IPS-NIHi7 (cell line): ENCODE results near the gene ZBTB46.

Experiments
- DNase-seq: peaks from one replicate; pipeline ENCODE4 v3.0.0; 2012; ENCODE audit warnings: mixed read lengths; ENCODE audit errors: extremely low spot score

The ZBTB46 gene

GRCh38 chr20:63839620-63840019 lies 8.6 kb upstream of the ZBTB46 start:
- no peak for DNase-seq

GRCh38 chr20:63837479-63837878 lies 6.4 kb upstream of the ZBTB46 start:
- no peak for DNase-seq

GRCh38 chr20:63836458-63837344 lies 5.6 kb upstream of the ZBTB46 start:
- DNase-seq = no peak

GRCh38 chr20:63835021-63835858 lies 4.2 kb upstream of the ZBTB46 start:
- DNase-seq = peak; percentile 96

- no peak for DNase-seq
Measured at GRCh38 chr20:63834491-63834880, 3.4 kb upstream of the ZBTB46 start.

- DNase-seq = no peak
Measured at GRCh38 chr20:63833776-63834490, 2.9 kb upstream of the ZBTB46 start.

GRCh38 chr20:63831993-63832686 lies 1.1 kb upstream of the ZBTB46 start:
- DNase-seq = peak; percentile 41

GRCh38 chr20:63831646-63831992 lies 555 bp upstream of the ZBTB46 start:
- no peak for DNase-seq

GRCh38 chr20:63829945-63830835 lies 874 bp downstream of the ZBTB46 start:
- DNase-seq = peak; percentile 67

GRCh38 chr20:63829603-63829944 lies 1.5 kb downstream of the ZBTB46 start:
- DNase-seq = no peak

GRCh38 chr20:63828951-63829350 lies 2.1 kb downstream of the ZBTB46 start:
- no peak for DNase-seq

- no peak for DNase-seq
Measured at GRCh38 chr20:63828545-63828944, 2.5 kb downstream of the ZBTB46 start.

- DNase-seq = no peak
Measured at GRCh38 chr20:63828124-63828523, 2.9 kb downstream of the ZBTB46 start.

- DNase-seq = no peak
Measured at GRCh38 chr20:63826753-63827152, 4.3 kb downstream of the ZBTB46 start.

GRCh38 chr20:63825331-63826118 lies 5.5 kb downstream of the ZBTB46 start:
- no peak for DNase-seq

GRCh38 chr20:63823691-63824311 lies 7.3 kb downstream of the ZBTB46 start:
- DNase-seq = no peak

- no peak for DNase-seq
Measured at GRCh38 chr20:63822276-63822696, 8.8 kb downstream of the ZBTB46 start.

GRCh38 chr20:63821811-63822210 lies 9.3 kb downstream of the ZBTB46 start:
- DNase-seq = no peak

- DNase-seq = no peak
Measured at GRCh38 chr20:63819224-63819921, 11.7 kb downstream of the ZBTB46 start.
